DMS153 treated with DMSO at 0.1 percent for 48 hours (cell line): ENCODE measurements around the gene CARD9.
"Not testable (repeated sequence)": the region's sequence is repeated elsewhere in the genome, so short reads cannot be mapped to it uniquely, and the experiment has no call there.

Source experiments
- DNase-seq: peaks from one replicate; lab custom pipeline; 2025; ENCODE audit not compliant: unreplicated experiment; lab: John Stamatoyannopoulos, UW

CARD9 gene, protein sequence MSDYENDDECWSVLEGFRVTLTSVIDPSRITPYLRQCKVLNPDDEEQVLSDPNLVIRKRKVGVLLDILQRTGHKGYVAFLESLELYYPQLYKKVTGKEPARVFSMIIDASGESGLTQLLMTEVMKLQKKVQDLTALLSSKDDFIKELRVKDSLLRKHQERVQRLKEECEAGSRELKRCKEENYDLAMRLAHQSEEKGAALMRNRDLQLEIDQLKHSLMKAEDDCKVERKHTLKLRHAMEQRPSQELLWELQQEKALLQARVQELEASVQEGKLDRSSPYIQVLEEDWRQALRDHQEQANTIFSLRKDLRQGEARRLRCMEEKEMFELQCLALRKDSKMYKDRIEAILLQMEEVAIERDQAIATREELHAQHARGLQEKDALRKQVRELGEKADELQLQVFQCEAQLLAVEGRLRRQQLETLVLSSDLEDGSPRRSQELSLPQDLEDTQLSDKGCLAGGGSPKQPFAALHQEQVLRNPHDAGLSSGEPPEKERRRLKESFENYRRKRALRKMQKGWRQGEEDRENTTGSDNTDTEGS

DNA sequence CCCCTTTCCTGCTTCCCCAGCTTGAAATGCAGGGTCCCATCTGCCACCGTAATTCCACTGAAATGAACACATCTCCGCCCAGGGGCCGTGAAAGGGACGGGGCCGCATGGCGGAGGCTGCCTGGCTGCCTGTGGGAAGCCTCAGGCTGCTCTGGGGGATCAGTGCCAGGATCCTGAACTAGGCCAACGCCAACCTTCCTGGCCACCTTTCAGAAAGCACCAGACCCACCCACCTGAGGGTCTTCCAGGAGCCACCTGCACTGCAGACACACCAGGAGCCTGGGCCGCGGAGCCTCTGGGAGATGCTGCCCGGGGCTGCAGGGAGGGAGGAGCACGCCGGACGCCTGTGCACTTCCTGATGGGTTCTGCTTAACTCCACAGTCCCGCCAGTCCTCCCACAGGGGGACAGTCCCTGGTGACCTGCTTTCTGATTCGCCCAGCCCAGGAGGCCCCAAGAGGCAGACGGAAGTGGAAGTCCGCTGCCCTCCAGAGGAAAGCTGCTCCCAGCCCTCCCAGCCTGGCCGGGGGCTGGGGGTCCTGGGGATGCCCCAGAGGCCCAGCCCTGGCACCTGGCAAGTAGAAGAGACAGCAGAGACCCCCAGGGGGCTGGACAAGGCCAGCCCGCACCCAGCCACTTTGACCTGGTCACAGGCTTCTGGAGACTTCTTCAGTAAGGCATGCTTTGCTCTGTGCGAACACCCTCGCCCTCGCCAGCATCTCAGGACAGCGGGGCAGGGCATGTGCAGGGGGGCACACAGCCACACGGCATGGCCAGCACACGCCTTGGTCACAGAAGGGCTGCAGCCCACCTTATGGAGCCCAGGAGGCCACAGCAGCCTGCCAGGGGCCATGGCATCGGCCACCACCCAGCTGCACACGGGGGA, at the start of gene CARD9:
Gene CARD9 (minus strand): TSS at position 370 of the 883 bp plus-strand sequence. CDS start 1,591 bp downstream, outside the sequence.
- no peak for DNase-seq

DNA sequence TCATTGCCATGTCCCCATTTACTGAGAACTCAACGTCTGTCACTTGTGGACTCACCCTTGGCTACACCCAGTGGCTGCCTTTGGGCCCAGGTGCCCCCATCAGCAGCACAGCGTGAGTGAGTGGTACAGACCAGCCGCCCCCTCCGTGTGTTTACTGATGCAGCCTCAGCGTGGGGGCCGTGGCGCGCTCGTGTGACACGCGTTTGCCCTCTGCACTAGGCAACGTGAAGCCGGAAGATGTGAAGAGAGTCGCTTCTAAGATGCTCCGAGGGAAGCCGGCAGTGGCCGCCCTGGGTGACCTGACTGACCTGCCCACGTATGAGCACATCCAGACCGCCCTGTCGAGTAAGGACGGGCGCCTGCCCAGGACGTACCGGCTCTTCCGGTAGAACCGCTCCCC, 49.4 kb upstream of the CARD9 start:
- no peak for DNase-seq

DNA sequence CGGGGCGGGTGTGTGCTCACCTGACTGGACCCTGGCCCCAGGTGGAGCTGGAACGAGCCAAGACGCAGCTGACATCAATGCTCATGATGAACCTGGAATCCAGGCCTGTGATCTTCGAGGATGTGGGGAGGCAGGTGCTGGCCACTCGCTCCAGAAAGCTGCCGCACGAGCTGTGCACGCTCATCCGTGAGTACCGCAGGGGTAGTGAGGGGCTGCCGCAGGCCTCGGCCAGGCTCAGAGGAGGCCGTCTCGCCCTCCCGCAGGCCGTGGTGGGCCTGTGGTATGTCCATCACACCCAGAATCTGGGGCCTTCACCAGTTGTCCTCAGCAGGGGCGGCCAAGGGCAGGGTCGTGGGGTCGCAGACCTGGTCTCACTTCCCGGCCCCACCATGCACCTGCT, 48.3 kb upstream of the CARD9 start:
- DNase-seq, result no peak

DNA sequence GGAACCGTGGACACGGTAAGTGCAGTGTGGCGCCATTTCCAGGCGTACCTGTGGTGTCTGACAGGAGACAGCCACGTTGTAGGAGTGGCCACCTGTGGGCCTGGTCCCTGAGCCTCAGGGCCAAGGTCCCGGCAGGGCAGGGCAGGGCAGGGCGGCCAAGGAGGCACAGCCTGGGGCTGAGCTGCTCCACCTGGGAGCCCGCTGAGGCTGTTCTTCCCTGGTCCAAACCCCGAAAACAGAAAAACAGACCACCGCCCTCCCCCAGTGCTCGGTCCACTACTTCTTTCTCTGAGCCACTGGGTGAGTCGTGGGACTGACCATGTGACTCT, 45.6 kb upstream of the CARD9 start:
- DNase-seq, result no peak

DNA sequence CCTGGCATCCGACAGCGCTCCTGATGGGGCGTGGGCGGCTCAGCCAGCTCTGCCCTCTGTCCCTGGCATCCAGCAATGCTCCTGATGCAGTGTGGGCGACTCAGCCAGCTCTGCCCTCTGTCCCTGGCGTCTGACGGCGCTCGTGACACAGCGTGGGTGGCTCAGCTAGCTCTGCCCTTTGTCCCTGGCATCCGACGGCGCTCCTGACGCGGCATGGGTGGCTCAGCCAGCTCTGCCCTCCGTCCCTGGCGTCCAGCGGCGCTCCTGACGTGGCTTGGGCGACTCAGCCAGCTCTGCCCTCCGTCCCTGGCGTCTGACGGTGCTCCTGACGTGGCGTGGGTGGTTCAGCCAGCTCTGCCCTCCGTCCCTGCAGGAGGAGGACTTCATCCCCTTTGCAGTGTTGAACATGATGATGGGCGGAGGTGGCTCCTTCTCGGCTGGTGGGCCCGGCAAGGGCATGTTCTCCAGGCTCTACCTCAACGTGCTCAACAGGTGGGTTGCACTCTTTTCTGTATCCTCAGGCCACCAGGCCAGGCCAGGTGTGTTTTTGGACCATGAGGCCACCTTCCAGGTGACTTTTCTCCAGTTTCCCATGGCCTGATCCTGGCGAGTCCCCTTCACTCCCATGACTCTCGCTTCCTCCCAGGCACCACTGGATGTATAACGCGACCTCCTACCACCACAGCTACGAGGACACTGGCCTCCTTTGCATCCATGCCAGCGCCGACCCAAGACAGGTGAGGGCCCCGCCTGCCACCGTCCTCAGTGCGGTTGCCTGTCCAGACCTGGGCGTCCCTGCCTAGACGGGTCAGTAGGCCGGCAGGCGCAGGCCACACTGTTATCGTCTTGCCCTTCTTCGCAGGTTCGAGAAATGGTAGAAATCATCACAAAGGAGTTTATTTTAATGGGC, 45.0 kb upstream of the CARD9 start:
- no peak for DNase-seq

DNA sequence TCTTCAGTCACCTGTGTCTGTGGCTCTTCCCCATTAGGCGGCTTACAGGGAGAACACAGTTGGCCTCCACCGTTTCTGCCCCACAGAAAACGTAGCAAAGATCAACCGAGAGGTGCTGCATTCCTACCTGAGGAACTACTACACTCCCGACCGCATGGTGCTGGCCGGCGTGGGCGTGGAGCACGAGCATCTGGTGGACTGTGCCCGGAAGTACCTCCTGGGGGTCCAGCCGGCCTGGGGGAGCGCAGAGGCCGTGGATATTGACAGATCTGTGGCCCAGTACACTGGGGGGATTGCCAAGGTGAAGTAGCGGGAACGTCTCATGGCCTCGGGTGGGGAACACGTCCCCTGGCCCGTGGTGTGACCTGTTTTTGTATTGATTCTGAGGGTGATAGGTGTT, 43.4 kb upstream of the CARD9 start:
- no peak for DNase-seq

DNA sequence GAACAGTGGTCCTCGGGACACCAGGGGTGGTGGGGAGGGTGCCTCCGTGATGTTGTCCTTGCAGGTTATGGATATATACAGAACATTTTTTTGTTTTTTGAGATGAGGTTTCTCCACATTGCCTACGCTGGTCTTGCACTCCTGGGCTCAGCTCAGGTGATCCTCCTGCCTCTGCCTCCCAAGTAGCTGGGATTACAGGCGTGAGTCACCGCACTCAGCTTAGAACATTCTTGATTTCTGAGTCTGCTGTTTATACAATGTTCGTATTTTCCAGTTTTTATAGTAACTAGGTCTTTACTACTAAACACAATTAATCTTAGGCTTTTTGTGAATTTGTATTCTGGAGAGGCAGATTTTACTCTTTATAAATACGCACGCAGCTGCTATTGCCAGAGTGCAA, 43.0 kb upstream of the CARD9 start:
- no peak for DNase-seq

DNA sequence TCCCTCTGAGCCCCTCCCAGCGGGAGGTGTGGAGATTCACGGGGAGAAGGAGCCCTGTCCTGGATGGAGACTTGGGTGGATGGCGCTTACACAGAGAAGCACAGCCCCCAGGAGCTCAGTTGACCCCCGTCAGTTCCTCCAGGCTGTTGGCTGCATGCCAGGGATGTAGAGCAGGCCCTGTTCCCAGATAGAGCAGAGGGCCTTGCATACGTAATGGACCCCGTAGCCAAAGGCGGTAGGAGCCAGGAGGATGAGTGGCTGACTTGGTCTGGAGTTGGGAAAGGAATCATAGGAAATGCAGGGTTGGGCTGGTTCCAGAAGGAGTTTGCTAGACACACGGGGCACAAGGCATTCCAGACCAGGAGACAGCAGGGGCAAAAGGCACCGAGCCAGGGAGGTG, 39.5 kb upstream of the CARD9 start:
- DNase-seq, result no peak

DNA sequence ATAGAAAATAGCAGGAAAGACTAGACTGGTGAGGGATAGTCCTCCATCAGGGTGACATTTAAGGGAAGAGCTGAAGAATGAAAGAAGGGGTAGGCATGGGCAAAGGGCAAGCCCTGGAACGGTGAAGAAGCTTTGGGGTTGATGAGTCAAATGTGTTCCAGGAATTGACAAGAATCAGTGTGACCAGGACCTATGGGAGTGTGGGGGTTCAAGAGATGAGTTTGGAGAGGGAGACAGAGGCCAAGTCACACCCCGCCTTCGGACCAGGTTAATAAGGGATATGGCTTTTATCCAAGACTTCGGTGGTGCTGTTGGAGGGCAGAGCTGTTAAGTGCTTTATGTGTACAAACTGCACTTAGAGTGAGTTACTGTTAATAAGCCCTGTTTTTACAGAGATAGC, 37.9 kb upstream of the CARD9 start:
- DNase-seq, result no peak

DNA sequence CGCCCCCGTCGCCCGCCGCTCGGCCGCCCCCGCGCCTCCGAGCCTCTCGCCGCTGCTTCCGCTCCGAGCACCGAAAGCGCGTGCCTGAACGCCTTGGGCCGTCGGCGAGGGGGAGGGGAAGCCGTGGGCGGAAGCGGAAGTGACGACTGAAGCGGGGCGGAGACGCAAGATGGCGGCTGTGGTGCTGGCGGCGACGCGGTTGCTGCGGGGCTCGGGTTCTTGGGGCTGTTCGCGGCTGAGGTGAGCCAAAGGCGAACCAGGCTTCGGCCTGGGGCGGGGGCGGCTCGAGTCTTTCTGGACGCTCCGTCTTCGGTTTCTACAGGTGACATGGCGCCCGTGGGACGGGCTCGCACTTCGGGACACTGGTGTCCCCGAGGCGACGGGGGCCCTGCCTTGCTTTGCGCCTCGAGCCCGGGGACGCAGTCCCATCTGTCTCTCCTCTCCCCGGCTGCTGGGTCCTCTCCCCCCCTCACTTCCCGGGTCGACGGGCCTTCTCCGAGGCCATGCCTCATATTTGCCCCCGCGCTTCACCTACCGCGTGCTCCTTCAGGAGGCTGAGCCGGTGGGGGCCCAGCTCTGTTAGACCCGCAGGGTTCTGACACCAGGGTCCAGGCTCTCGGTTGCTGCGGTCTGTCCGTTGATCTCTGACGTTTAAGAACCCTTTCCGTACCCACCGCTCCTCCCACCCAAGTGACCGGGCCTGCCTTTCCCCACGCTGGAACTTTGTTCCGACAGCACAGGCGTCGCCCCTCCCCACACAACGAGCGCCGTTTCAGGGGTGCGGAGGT, 37.2 kb upstream of the CARD9 start, which contains the start of the genes ENTR1 and PMPCA:
Gene ENTR1 (minus strand): TSS at position 115 of the 788 bp plus-strand sequence. CDS start 217 bp downstream, outside the sequence.
Gene PMPCA (plus strand): TSS at position 159 of the 788 bp plus-strand sequence. CDS start 11 bp downstream, at position 170.
- peak; percentile 64 for DNase-seq

DNA sequence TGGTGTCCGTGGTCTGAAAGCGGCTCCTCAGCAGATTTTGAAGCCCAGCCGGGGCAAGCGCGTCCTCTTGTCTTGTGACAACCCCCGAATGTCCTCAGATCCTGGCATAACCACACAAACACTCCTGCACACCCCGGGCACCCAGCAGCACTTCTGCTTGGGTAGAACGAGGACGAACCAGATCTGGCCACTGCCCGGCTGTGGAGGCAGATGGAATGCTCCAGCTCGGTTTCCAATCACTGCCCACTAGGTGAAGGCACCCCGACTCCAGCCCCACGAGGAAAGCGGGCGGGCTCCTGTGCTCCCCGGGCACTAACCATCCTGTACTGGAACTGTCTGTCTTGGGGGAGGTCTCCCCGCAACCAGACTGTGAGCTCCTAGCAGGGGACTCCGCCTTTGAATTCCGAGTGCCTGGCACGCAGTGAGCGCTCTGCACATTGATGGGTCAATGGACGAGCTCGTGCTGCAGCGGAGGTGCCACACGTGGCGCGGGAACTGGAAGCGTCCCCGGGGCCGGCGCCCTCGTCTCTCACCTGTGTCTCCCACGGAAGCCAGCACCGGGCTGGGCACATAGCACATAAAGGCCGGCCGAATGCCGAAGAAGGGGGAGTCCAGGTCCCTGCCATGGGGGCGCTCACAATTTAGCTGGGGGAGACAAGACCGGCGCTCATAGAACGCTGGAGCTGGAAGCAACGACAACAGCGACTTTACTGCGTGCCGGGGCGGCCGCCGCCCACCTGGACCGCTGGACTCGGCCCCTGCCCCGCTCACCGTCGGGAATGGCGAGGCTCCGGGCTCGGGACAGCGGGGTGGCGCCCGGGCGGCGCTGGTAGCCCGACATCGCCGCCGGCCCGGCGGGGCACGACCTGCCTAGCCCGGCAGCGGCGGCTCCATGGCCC, 36.3 kb upstream of the CARD9 start:
- no peak for DNase-seq

DNA sequence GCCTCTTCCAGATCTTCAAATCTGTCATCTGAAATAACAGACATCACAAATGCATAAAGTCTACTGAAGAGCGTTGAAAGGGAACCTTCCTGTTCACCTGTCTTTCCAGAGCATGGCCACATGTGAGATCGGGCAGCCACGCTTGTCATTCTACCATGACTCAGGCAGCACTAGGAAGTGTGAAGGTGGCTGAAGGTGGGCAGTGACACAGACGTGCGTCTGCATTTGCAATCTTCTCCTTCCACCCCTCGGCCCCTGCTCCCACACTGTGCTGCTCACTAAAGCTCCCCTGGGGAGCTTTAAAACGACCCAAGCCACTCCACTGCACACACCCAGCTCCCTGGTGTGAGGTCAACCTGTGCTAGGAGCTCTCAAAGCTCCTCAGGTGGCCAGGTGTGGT, 34.4 kb upstream of the CARD9 start:
- no peak for DNase-seq

DNA sequence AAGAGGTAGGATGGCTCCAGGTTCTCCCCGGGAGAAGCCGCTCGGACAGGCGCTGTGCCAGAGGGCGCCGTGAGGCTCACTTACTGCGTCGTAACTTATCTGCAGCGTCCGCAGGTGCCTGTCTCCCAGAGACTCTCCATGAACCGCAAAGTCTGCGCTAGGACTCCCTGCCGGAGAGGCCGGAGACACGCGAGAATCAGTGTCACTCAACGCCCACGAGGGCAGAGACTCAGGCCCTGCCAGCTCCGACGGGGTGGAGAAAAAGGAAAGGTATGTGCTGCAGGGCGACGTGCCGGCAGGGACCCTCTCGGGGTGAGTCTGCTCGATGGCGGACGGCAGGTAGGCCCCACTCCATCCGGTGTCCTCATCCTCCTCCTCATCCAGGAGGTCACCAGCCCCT, 33.6 kb upstream of the CARD9 start:
- DNase-seq, result not testable (repeated sequence)

DNA sequence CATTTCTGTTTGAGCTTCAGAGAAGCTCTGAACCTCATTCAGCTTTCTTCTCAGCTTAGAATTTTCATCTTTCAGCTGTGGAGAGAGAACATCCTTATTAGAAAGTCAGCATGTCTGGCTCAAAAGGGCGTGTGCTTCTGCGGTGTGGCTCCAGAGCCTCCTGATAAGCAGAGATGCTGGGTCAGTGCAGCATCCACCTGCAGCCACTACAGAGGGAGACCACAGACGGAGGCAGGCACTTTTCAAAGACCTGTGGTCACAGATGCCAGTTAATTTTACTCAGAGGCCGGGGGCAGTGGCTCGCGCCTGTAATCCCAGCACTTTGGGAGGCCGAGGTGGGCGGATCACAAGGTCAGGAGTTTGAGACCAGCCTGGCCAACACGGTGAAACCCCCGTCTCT, 32.4 kb upstream of the CARD9 start:
- DNase-seq, result not testable (repeated sequence)

DNA sequence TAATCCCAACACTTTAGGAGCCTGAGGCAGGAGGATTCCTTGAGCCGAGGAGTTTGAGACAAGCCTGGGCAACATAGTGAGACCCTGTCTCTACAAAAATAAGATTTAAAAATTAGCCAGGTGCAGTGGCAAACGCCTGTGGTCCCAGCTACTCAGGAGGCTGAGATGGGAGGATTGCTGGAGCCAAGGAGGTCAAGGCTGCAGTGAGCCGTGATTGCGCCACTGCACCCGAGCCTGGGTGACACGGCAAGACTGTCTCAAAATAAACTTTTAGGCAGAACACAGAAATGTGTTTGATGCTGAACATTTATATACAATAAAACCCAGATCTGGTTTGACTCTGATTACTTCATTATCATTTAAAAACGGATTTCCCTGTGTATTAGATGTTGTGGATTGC, 32.0 kb upstream of the CARD9 start:
- no peak for DNase-seq

DNA sequence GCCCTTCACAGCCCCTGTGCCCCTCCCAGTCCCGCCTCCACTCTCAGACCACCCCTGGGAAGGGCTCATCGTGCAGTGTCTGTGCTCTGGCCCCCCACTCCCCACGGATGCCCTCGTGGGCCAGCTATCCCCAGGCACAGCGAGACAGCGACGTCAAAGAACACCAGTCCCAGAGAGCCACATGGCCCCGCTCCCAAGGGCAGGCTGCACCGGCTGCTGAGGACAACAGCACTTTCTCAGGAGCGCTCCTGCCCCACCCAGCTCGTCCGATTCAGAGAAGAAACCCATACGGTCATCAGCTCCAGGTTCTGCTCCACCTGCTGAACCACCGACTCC, 31.3 kb upstream of the CARD9 start:
- DNase-seq, result no peak

DNA sequence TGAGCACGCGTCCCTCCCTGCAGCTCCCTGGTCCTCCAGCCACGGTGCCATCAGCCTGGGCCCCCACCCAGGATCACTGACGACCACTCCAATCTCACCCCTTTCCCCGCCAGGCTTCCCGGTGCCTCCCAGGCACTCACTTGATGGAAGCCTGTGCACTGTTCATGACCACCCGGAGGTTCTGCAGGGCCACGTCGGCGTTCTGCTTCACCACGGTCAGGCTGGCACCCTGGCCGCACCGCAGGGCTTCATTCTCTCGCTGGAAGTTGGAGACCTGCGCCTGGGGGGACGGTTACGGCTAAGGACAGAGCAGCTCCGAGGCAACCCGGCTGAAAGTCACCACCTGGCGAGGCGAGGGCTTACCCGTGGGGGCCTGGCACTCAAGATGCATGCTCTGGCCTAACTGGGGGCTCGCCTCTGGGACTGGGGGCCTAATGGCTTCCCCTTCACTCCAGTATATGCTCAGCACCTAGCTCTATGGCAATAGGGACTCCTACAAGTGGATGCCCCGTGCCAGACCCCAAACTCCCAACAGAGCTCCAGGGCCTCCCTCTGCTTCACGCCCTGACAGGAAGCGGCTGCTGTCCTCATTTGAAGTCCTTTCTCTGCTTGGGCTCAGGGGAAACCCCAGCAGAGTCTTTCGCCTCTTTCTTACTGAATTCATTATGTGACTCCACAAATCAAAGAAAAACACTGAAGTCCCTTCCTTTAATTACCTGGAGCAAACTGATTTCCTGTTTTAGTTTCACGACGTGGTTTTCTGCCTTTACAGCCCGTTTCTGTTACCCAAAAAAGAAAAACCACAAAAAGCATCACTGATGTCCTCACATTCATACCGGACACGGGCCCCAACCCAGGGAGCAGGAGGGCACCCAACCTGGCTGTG, 30.7 kb upstream of the CARD9 start:
- DNase-seq, result no peak

DNA sequence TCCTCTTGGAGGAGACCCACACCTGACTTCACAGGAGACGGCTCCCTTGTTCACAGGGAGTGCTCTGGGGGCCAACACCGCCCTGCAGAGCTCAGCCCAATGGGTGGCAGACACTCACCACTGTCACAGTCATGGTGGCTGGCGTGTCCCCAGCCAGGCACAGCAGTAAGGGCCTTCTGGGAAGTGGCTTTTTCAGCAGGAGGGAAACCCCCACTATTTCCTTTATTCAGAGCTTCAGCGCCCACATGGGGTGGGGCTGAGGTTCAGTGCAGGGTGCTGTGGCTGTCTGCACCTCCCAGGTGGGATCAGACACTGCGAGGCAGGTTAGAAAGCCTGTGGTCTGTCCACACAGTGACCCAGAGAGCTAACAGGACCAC, 30.1 kb upstream of the CARD9 start:
- DNase-seq, result no peak
